Measurements from ENCODE around the gene TEX28.
"Not testable (repeated sequence)": the region's sequence is repeated elsewhere in the genome, so short reads cannot be mapped to it uniquely, and the experiment has no call there.

TEX28 gene

DNA sequence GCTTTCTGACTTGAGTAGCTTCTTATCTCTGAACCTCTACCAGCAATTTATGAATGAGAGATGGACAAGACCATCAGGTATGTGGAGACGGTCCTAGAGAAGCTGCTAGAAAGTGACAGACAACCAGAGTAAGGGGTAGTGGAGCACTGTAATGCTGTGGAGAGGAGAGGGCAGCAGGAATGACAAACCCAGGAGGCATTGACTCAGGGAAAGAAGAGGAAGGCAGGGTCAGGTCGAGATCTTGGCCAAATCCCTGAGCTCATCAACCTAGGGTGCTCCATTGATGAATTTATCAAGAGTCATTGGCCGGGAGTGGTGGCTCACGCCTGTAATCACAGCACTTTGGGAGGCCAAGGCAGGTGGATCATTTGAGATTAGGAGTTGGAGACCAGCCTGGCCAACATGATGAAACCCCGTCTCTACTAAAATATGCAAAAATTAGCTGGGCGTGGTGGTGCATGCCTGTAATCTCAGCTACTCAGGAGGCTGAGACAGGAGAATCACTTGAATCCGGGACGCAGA lies 54.9 kb downstream of the TEX28 start:
- DNase-seq = not testable (repeated sequence)

DNA sequence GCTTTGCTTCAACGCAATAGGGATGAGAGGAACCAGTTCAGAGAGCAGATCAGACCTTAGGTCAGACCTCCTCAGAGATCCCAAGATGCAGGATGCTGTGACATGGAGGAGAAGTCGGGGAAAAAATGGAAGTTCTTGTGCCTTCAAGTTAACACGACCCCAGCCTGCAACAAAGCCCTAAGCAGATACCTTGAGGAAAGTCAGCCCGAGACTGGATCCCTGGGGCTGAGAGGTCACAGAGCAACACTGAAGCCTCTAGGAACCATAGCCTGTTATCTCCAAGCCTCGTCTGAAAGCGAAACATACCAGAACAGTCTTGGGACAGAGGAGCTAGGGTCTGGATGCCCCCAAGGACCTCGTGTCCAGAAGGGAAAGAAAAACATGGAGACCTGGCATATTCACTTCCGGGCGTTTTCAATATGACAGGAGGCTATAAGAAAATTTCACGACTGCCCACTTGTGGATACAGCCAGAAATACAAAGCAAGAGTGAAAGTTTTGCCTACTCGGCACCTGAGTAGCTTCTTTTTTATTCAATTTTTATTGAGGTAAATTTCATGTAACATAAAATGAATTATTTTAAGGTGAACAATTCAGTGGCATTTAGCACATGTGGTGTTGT lies 55.9 kb downstream of the TEX28 start:
- DNase-seq = not testable (repeated sequence)

DNA sequence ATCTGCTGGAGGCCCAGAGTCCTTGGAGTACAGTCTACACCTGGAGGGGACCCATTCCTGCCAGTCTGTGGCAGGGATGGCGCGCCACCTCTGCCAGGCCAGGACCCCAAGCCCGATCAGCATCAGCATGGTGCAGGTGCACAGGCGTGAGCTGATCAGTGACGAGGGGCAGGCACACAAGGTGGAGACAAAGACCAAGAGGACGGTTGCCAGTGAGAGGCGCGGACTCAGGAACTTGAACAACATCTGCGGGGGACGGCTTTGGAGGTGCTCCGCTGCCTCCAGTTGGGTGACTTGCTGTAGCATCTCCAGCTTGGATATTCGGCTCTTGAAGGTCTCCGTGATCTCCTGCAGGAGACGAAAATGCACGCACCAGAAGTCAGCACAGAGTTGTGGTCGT lies 61.3 kb downstream of the TEX28 start:
- DNase-seq = not testable (repeated sequence)

DNA sequence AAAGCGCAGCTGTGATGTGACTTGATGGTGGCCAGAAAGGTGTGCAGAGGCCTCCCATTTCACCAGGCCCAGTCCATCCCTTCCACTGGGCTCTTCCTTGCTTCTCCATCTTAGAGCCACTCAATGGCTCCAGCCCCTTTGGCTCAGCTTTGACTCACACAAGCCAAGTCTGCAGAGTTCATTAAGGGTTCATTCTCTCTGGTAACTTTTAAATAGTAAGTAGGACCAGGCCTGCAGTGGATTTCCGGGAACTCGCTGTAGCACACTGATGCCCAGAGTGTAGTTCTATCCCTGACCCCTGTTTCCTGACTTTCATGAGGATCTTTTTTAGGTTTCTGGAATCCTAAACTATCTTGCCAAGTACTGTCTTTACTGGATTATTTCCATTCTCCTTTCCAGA lies 63.5 kb downstream of the TEX28 start:
- not testable (repeated sequence) for DNase-seq

DNA sequence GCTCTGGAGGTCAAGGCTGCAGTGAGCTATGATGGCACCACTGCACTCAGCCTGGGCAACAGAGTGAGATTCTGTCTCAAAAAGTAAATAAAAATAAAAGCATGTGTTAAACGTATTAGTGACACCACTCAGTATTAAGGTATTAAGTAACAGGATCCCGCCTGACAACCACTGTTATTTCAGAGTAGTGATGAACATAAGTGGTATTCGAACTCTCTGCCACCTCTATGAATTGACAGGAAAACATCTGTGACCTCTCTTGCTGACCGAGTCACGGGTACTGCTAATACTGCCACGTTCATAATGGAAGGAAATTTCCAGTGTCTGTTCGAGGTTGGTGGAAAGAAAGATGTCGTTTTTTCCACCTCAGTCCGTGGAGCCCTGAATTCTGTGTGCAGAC lies 68.2 kb downstream of the TEX28 start:
- DNase-seq = not testable (repeated sequence)

DNA sequence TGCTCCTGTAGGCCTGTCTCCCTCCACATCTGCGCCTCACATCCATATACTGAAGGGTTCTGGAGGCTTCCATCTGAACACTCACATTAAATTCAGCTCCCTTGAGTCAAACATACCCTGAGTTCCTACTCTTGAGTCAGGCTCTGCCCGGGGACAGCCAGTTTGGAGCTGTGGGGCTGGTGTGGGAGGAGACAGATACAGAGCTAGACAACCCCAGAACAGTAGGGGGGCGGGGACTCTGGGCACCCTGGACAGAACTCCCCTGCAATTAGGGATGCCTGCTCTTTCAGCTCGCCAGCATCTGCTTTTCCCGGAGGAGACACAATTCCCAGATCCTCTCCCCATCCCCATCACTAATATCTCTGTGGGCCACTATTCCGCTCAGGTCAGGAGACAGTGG lies 69.6 kb downstream of the TEX28 start:
- not testable (repeated sequence) for DNase-seq

All from NCI-H226 (cell line).